22Rv1 (cell line): ENCODE results near the gene GLIPR1.

Experiments used
- H3K27ac ChIP-seq: fragments of 450-650 bp; 2 replicates; pipeline ENCODE4 v1.5.1; 2017
- ZFX ChIP-seq: fragments of 450-650 bp; IDR thresholded peaks from 2 replicates; pipeline ENCODE4 v1.6.1; 2017; ENCODE audit warnings: antibody characterized with exemption, borderline replicate concordance

The GLIPR1 gene

DNA sequence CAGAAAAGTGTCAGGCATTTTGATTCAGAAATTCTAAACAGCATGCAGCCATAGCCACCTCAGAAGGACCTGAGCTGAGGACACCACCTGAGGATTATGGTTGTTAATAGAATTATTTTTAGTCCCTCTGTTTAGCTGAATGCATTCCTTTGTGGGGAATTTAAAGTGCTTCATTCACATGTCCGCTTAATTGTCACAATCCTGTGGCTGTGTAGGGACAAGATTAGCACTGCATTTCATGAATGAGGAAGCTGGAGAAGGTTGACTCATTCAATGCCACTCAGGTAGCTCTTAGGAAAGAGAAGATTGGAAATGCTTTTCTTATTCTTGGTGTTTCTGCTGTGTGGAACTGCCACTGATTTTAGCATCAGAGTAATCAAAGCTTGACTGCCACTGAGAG is 72.8 kb downstream of the GLIPR1 start:
- H3K27ac ChIP-seq: no peak overlapping the region
- TF ChIP-seq ZFX: no peak
